ENCODE results near the gene PDE1C.
"Not testable (repeated sequence)": the region's sequence is repeated elsewhere in the genome, so short reads cannot be mapped to it uniquely, and the experiment has no call there.

PDE1C gene

DNA sequence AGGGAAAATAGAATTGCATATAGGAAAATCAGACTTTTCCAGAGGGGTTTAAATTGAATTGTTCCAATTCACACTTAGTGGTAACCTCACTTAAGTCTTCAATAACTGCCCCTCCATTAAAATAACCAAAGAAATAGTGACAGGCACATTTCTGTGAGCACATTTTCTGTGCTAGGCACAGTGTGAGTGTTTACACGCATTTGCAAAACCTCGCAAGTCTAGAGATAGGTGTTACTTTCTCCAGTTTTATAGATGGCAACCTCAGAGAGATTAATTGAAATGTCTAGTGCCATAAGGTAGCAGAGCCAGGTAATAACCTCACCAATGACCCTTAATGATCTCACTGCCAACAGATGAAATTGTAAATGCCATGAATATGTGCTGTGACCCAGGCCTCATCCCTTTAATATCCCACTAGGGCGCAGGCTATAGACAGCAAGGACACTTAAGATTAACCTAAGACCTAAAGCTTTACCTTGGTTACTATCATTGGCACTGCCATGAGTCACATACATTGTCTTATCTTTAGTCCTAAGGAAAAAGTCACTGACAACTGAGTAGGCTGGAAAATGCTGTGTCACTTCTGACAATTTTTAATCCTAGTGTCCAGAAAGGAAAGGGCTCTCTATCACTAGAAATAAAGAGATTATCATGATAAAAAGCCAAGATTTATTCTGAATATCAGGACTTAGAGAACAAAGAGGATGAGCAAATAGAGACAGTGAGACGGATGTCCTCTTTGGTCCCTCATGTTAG lies 195.4 kb downstream of the PDE1C start:
- no peak for DNase-seq
- intact Hi-C loops (cut with DNase I) = no loop called here

DNA sequence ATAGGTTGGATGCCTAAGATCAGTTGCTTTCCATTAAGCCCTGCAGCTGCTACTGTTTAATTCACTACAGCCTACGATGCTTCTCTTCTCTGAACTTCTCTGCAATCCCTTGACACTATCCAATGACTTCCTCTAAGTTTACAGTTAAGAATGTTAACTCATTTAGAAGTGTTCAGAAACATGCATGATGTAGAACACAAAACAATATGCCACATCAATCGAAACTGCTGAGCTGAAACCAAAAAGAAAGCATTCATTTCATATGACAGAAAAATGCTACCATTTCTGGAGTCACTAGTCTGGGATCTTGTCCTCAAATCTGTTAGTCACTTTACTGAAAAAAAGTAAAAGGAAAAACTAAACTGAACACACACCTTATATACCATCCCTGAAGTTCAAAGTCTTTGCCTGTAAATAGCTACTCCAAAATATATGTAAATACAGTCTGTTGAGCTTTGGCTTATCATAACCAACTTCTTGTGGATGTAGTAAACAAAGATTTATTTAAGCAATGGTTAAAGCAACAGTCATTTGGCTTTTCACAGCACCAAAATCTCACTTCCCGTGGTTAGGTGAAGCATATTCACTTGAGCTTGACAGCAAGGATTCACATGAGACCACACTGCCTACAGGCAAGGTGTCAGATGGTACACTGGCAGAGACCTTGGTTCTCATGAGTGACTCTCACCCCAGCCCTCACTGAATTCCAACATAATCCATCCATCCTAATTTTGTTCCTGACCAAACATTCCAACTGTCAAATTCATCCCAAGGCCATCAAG lies 196.2 kb downstream of the PDE1C start:
- intact Hi-C loops (cut with DNase I) = no loop called here
- no peak for DNase-seq

- intact Hi-C loops (cut with DNase I) = no loop called here
- no peak for DNase-seq
Measured at GRCh38 chr7:31872545-31873370, 197.4 kb downstream of the PDE1C start.

DNA sequence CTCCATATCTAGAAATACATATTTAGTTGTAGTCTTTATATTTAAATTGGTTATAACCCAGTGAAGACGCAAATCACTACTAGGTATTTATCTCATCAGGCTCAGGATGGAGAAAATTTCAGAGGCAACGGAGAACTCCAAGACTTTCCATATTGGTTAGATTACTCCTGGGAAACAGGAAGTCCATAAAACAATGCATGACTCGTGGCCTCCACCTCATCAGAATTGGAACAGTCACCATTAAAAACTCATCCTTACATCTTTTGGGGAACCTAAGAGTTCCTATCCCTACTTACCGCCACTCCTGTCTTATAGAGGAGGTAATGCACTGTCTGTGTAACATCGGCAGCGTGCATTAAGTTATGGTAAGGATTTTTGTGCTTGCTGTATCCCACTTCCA lies 205.6 kb downstream of the PDE1C start:
- DNase-seq = no peak
- intact Hi-C loops (cut with DNase I) = no loop called here

DNA sequence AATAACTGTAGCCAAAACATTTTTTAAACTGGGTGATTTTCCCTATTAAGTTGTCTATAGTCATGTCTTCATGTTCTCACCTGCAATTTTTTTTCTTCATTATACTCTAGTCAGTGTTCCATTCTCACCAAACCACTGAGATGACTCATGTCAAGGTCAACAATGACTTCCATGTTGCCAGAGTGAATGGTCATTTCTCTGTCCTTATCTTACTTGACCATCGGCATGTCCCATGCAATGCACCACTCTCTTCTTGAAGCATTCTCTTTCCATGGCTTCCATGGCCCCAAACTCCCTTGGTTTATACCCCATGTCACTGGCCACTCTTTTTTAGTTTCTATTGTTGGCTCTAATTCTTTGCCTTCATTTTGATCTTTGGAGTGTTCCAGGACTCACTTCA lies 209.3 kb downstream of the PDE1C start:
- no peak for DNase-seq
- intact Hi-C loops (cut with DNase I) = no loop called here

- no peak for DNase-seq
- intact Hi-C loops (cut with DNase I) = no loop called here
Measured at GRCh38 chr7:31858055-31858454, 212.2 kb downstream of the PDE1C start.

DNA sequence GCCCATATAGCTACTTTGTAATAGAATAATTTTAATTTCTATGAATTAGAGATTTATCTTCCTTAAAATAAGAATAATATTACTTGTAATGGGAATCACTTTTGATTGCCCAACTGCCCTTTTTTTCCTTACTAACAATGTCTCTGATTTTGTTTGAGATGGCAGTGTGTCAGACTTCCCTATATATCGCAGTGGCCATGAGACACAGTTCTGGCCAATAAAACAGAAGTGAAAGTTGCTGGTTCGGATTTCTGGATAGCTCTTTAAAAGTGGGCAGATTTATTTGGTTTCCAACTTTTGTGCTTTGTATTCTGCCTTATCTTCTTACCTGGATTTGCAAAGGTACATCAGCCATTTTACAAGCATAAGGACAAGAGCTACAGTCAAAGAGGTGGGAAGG lies 213.0 kb downstream of the PDE1C start:
- no peak for DNase-seq
- intact Hi-C loops (cut with DNase I) = no loop called here

DNA sequence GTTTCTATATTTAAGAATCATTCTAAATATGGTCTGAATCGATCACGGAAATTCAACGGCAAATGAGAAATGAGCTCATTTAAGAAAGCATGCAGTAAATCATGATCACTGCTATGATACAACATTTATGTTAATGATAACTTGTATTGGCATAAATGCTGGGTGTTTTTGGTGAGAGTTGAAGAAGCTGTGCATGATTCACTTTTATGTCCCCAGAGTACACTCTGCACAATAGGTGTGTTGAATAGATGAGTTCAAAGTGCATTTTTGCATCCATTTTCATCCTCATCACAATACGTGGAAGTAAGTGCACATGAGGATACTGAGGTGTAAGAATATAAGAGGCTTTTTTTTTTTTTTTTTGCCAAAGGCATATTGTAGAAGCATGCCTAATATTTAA lies 213.9 kb downstream of the PDE1C start:
- DNase-seq = no peak
- intact Hi-C loops (cut with DNase I) = no loop called here

GRCh38 chr7:31855530-31855929 lies 214.7 kb downstream of the PDE1C start:
- no peak for DNase-seq
- intact Hi-C loops (cut with DNase I) = no loop called here

DNA sequence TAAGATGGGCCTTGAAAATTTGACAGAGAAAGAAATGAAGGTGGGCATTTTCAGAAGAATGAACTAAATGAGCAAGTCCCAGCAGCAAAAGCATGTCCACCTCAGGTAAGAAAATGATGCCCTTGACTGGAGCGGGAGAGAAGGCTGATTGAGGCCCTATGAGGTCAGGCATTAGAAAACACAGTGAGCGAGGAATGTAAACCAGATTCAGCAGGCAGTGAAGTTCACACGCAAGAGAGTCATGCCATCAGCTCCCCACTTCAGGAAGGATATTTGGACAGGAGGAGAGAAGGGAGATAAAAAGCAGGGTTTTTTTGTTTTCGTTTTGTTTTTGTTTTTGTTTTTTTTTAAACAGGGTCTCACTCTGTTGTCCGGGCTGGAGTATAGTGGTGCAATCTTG lies 216.8 kb downstream of the PDE1C start:
- DNase-seq = no peak
- intact Hi-C loops (cut with DNase I) = no loop called here

GRCh38 chr7:31852462-31852861 lies 217.7 kb downstream of the PDE1C start:
- no peak for DNase-seq
- intact Hi-C loops (cut with DNase I) = no loop called here

- intact Hi-C loops (cut with DNase I) = no loop called here
- DNase-seq = no peak
Measured at GRCh38 chr7:31851119-31851518, 219.1 kb downstream of the PDE1C start.

DNA sequence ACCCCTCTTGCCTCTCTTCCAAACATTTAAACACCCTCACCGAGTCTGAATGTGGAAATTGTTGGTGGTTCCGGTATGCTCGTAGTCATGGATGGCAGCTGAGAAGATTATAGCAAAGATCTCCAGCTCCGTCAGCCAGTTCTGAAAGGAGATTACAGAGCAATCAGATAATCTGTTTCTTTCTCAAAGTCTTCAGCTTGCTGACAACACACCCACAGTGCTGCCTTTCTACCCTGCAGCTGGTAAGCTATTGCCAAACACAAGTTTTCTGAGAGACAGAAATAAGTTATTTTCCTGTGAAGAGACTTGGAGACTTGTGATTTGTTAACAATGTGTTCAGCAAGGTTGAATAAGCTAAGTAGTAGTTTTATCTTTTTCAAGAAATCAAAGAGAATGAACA lies 219.6 kb downstream of the PDE1C start:
- no peak for DNase-seq
- intact Hi-C loops (cut with DNase I) = no loop called here

DNA sequence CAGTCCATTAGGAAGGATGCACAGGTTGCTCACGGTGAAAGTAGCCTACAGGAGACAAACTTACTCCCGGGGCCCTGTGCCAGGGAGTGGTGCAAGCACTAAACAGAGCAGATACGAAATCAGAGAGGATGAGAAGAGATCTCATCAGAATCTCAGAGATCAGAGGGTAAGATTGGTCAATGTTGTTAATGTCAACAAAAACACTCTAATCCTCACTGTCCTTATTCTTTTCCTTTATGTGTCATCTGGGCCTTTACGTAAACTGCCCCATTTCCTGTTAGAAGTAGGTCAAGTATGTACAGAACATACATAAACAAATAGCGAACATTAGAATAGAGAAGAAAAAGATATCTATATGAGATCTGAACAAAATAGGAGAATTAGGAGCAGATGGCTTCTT lies 220.1 kb downstream of the PDE1C start:
- no peak for DNase-seq
- intact Hi-C loops (cut with DNase I) = no loop called here

GRCh38 chr7:31835471-31835870 lies 234.7 kb downstream of the PDE1C start:
- intact Hi-C loops (cut with DNase I) = no loop called here

DNA sequence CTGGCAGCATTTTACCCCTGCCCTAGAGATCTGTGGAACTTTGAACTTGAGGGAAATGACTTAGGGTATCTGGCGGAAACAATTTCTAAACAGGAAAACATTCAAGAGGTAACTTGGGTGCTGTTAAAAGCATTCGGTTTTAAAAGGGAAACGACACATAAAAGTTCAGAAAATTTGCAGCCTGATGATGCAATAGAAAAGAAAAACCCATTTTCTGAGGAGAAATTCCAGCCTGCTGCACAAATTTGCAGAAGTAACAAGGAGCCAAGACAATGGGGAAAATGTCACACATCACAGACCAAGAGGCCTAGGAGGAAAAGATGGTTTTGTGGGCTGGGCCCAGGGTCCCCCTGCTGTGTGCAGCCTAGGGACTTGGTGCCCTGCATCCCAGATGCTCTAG lies 236.6 kb downstream of the PDE1C start:
- intact Hi-C loops (cut with DNase I) = not testable (repeated sequence)
- DNase-seq = peak in 1 of 10 donors; percentile 45

More at GRCh38 chr7:31835471-31835870, 234.7 kb downstream of the PDE1C start:
- DNase-seq = no peak

DNA sequence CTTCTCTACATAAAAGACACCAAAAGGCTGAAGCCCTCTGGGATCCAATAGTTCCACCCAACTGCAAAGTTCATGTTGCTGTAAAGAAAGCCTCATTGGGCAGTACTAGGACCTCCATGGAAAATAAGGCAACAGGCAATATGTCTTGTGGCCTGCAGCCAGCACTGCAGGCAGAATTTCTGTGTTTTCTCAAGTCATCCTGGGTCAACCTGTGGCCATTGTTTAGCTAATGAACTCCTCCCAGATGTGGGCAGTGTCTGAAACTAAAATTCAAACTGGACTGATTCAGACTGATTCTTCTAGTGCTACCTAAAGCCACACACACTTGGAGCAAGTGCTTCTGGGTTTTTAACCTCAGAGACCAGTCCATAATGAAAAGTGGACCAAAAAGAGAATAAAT lies 241.7 kb downstream of the PDE1C start:
- no peak for DNase-seq
- intact Hi-C loops (cut with DNase I) = no loop called here

GRCh38 chr7:31825576-31825975 lies 244.6 kb downstream of the PDE1C start:
- no peak for DNase-seq
- intact Hi-C loops (cut with DNase I) = no loop called here

GRCh38 chr7:31819031-31819430 lies 251.2 kb downstream of the PDE1C start:
- intact Hi-C loops (cut with DNase I) = no loop called here
- DNase-seq = no peak

DNA sequence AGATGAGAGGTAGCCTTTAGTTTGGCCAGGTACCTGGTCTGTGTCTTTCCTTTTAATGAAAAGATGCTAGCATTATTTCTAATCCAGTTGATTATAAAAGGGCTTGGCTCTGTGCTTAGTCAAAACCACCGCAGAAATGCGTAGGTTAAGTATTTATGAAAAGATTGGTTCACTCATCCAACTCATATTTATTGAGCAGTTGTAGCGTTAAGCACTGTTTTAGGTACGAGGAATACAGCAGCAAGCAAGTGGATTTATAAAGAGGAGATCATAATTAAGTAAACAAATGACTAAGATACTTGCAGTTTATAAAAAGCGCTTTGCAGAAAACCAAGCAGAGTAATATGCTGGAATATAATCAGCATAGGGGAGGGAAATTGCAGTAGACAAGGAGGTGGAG lies 253.4 kb downstream of the PDE1C start:
- intact Hi-C loops (cut with DNase I) = no loop called here
- DNase-seq = no peak

- DNase-seq = no peak
- intact Hi-C loops (cut with DNase I) = no loop called here
Measured at GRCh38 chr7:31815796-31816195, 254.4 kb downstream of the PDE1C start.
